ENCODE measurements around the gene UGT1A6.
"Not testable (repeated sequence)": the region's sequence is repeated elsewhere in the genome, so short reads cannot be mapped to it uniquely, and the experiment has no call there.

The UGT1A6 gene

GRCh38 chr2:233692648-233693047 lies at the start of gene UGT1A6:
Gene UGT1A6, plus strand, starts transcription at chr2:233692890. Its CDS starts 115 bp downstream, at chr2:233693005.
- DNase-seq, result no peak

GRCh38 chr2:233643128-233643527 lies 49.6 kb upstream of the UGT1A6 start:
- DNase-seq, result peak; percentile 49

GRCh38 chr2:233646033-233646432 lies 46.7 kb upstream of the UGT1A6 start:
- DNase-seq, result not testable (repeated sequence)

GRCh38 chr2:233650981-233651380 lies 41.7 kb upstream of the UGT1A6 start:
- DNase-seq, result no peak

- DNase-seq, result no peak
These were observed 41.3 kb upstream of the UGT1A6 start for GRCh38 chr2:233651430-233651829.

GRCh38 chr2:233654501-233654900 lies 38.2 kb upstream of the UGT1A6 start:
- DNase-seq, result no peak

GRCh38 chr2:233655043-233655442 lies 37.6 kb upstream of the UGT1A6 start:
- no peak for DNase-seq

GRCh38 chr2:233655943-233656342 lies 36.7 kb upstream of the UGT1A6 start:
- DNase-seq, result not testable (repeated sequence)

- DNase-seq, result peak; percentile 29
These were observed 36.2 kb upstream of the UGT1A6 start for GRCh38 chr2:233656443-233656842.

- DNase-seq, result no peak
These were observed 34.1 kb upstream of the UGT1A6 start for GRCh38 chr2:233658610-233659009.

- no peak for DNase-seq
These were observed 28.8 kb upstream of the UGT1A6 start for GRCh38 chr2:233663911-233664310.

- no peak for DNase-seq
These were observed 24.0 kb upstream of the UGT1A6 start for GRCh38 chr2:233668605-233669260.

GRCh38 chr2:233671290-233672161 lies 21.2 kb upstream of the UGT1A6 start, which contains the start of gene UGT1A9:
Gene UGT1A9, plus strand, starts transcription at chr2:233671898. Its CDS starts 37 bp downstream, at chr2:233671935.
- DNase-seq, result no peak

GRCh38 chr2:233672886-233673285 lies 19.8 kb upstream of the UGT1A6 start:
- DNase-seq, result peak; percentile 25

- no peak for DNase-seq
These were observed 18.8 kb upstream of the UGT1A6 start for GRCh38 chr2:233673896-233674295.

GRCh38 chr2:233674314-233674713 lies 18.4 kb upstream of the UGT1A6 start:
- no peak for DNase-seq

GRCh38 chr2:233674995-233675394 lies 17.7 kb upstream of the UGT1A6 start:
- DNase-seq, result no peak

- DNase-seq, result no peak
These were observed 16.6 kb upstream of the UGT1A6 start for GRCh38 chr2:233676046-233676445.

- no peak for DNase-seq
These were observed 13.5 kb upstream of the UGT1A6 start for GRCh38 chr2:233679196-233679595.

- no peak for DNase-seq
These were observed 12.2 kb upstream of the UGT1A6 start for GRCh38 chr2:233680361-233681045.

GRCh38 chr2:233681521-233682099 lies 11.1 kb upstream of the UGT1A6 start, which contains the start of gene UGT1A7:
Gene UGT1A7, plus strand, starts transcription at chr2:233681901. Its CDS starts 37 bp downstream, at chr2:233681938.
- DNase-seq, result no peak

GRCh38 chr2:233684640-233685039 lies 8.1 kb upstream of the UGT1A6 start:
- DNase-seq, result no peak

- DNase-seq, result peak; percentile 77
These were observed 5.8 kb upstream of the UGT1A6 start for GRCh38 chr2:233686928-233687327.

All from hematopoietic multipotent progenitor cell treated with erythropoietin and hydrocortisone succinate and interleukin-3 and kit ligand, for 6 days (in vitro differentiated cells).